OCI-LY3 (cell line): Measurements from ENCODE around the gene HELZ.

Experiments
- H2AFZ ChIP-seq: fragments of 200-600, 300-600 bp; shearing (Covaris generic); 2 replicates; pipeline ENCODE4 v1.6.0; 2014; ENCODE audit warnings: antibody characterized with exemption, low read depth, low read length
- H3K27ac ChIP-seq: fragments of 200-600, 300-600 bp; sonication (generic); 2 replicates; pipeline ENCODE4 v1.5.1; 2014; ENCODE audit warnings: mild to moderate bottlenecking, low read length, moderate library complexity, mixed read lengths
- H3K27me3 ChIP-seq: fragments of 200-600, 300-600 bp; sonication (generic); 2 replicates; pipeline ENCODE4 v1.6.1; 2014; ENCODE audit warnings: low read depth, low read length, mixed read lengths
- H3K36me3 ChIP-seq: fragments of 200-600, 300-600 bp; sonication (generic); replicated peaks from 2 replicates; pipeline ENCODE3; 2014; ENCODE audit warnings: low read depth, low read length, mixed read lengths
- H3K4me1 ChIP-seq: fragments of 300-600, 200-600 bp; sonication (generic); 2 replicates; pipeline ENCODE4 v1.6.1; 2014; ENCODE audit warnings: low read length, mixed read lengths
- H3K4me2 ChIP-seq: fragments of 200-600, 300-600 bp; sonication (generic); 2 replicates; pipeline ENCODE4 v1.6.1; 2014; ENCODE audit warnings: low read length, mixed read lengths
- H3K4me3 ChIP-seq: fragments of 300-600, 200-600 bp; sonication (generic); 2 replicates; pipeline ENCODE4 v1.5.1; 2014; ENCODE audit warnings: antibody characterized with exemption, mild to moderate bottlenecking, low read length, moderate library complexity
- H3K79me2 ChIP-seq: fragments of 300-600, 200-600 bp; shearing (Covaris generic); 2 replicates; pipeline ENCODE4 v1.6.1; 2014; ENCODE audit warnings: mild to moderate bottlenecking, low read length, mixed read lengths
- H3K9ac ChIP-seq: fragments of 300-600, 200-600 bp; shearing (Covaris generic); 2 replicates; pipeline ENCODE4 v1.6.0; 2014; ENCODE audit warnings: mild to moderate bottlenecking, low read length, moderate library complexity
- H3K9me3 ChIP-seq: fragments of 200-600, 300-600 bp; shearing (Covaris generic); 2 replicates; pipeline ENCODE4 v1.6.1; 2014; ENCODE audit warnings: low read length, mixed read lengths; ENCODE audit not compliant: insufficient read depth
- H4K20me1 ChIP-seq: fragments of 200-600, 300-600 bp; sonication (generic); 2 replicates; pipeline ENCODE4 v1.6.1; 2016; ENCODE audit warnings: low read length, mixed read lengths; ENCODE audit not compliant: insufficient read depth
- EZH2phosphoT487 ChIP-seq: fragments of 200-600 bp; shearing (Covaris generic); IDR thresholded peaks from 2 replicates; pipeline ENCODE4 v1.6.1; 2018; ENCODE audit warnings: antibody characterized with exemption, mixed run types, low read depth
- TF ChIP-seq, protein P1 (sequence below): fragments of 200-600, 300-600 bp; sonication (generic); IDR thresholded peaks from 2 replicates; pipeline ENCODE4 v1.5.1; 2014; ENCODE audit warnings: antibody characterized with exemption, low read length, low read depth

The HELZ gene

GRCh38 chr17:67054608-67055007, 190.4 kb downstream of the HELZ start:
- Histone ChIP-seq H3K36me3 (no peaks in the 10 kb centered on the region), H2AFZ (no peak overlapping the region), H3K9ac (no peak overlapping the region), H3K4me3 (no peak overlapping the region), H3K79me2 (no peaks in the 10 kb centered on the region), H4K20me1 (no peaks in the 10 kb centered on the region), H3K4me2 (no peak overlapping the region), H3K9me3 (no peaks in the 10 kb centered on the region), H3K4me1 (no peaks in the 10 kb centered on the region), H3K27me3 (no peaks in the 10 kb centered on the region), H3K27ac (no peak overlapping the region)
- TF ChIP-seq, protein P1, sequence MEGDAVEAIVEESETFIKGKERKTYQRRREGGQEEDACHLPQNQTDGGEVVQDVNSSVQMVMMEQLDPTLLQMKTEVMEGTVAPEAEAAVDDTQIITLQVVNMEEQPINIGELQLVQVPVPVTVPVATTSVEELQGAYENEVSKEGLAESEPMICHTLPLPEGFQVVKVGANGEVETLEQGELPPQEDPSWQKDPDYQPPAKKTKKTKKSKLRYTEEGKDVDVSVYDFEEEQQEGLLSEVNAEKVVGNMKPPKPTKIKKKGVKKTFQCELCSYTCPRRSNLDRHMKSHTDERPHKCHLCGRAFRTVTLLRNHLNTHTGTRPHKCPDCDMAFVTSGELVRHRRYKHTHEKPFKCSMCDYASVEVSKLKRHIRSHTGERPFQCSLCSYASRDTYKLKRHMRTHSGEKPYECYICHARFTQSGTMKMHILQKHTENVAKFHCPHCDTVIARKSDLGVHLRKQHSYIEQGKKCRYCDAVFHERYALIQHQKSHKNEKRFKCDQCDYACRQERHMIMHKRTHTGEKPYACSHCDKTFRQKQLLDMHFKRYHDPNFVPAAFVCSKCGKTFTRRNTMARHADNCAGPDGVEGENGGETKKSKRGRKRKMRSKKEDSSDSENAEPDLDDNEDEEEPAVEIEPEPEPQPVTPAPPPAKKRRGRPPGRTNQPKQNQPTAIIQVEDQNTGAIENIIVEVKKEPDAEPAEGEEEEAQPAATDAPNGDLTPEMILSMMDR, result no peak
- TF ChIP-seq EZH2phosphoT487, result no peak

GRCh38 chr17:67054011-67054591, 190.9 kb downstream of the HELZ start:
- Histone ChIP-seq H3K4me3 (no peak overlapping the region), H3K9me3 (peaks cover 5% of the 10 kb centered on the region; the same call in 1 of the 2 replicates), H3K79me2 (no peaks in the 10 kb centered on the region), H3K4me1 (no peaks in the 10 kb centered on the region), H3K4me2 (no peak overlapping the region), H2AFZ (no peak overlapping the region), H3K36me3 (no peaks in the 10 kb centered on the region), H3K27ac (no peak overlapping the region), H4K20me1 (no peaks in the 10 kb centered on the region), H3K9ac (no peak overlapping the region), H3K27me3 (no peaks in the 10 kb centered on the region)
- TF ChIP-seq, protein P1, result no peak
- TF ChIP-seq EZH2phosphoT487, result no peak

- no peak overlapping the region for H3K4me3 ChIP-seq
- H3K9ac ChIP-seq, result no peak overlapping the region
- peaks cover 11% of the 10 kb centered on the region; the same call in 1 of the 2 replicates for H3K9me3 ChIP-seq
- no peak overlapping the region for H3K4me2 ChIP-seq
- no peaks in the 10 kb centered on the region for H3K79me2 ChIP-seq
- H4K20me1 ChIP-seq, result no peaks in the 10 kb centered on the region
- H3K4me1 ChIP-seq, result no peaks in the 10 kb centered on the region
- no peaks in the 10 kb centered on the region for H3K36me3 ChIP-seq
- H3K27me3 ChIP-seq, result no peaks in the 10 kb centered on the region
- no peak overlapping the region for H2AFZ ChIP-seq
- H3K27ac ChIP-seq, result no peak overlapping the region
- no peak for TF ChIP-seq EZH2phosphoT487
- TF ChIP-seq, protein P1, result no peak
These were observed 191.5 kb downstream of the HELZ start for GRCh38 chr17:67053438-67054000.

DNA sequence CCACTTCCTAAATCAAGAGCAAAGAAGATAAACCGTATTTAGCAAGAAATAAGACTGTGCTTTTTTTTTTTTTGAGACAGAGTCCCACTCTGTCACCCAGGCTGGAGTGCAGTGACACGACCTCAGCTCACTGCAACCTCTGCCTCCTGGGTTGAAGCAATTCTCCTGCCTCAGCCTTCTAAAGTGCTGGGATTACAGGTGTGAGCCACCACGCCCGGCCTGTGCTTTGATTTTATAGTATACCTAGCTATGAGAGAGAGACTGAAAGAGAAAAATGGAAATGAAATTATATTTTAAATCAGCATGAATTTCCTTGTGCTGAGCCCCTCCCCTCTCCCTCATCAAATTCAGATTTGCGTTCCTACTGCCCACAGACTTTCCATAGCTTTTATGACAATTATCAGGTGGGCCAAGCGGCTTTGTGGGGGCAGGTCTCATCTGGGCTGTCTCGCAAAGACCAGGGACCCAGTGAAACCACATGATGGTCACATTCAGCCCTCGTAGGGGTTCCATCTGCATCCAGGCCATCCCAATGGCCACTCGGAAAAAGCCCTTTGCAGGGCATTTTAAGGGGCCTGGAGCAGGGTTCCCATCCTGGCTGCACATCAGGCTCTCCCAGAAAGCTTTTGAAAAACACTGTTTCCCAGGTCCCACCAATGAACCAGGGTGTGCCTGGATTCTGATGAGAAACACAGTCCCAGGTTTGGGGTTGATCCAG, 192.1 kb downstream of the HELZ start:
- no peak overlapping the region for H3K9ac ChIP-seq
- no peak overlapping the region for H3K4me2 ChIP-seq
- H2AFZ ChIP-seq, result no peak overlapping the region
- H3K27me3 ChIP-seq, result no peaks in the 10 kb centered on the region
- H3K9me3 ChIP-seq, result peaks cover 12% of the 10 kb centered on the region; the same call in 1 of the 2 replicates
- no peaks in the 10 kb centered on the region for H3K79me2 ChIP-seq
- H3K4me3 ChIP-seq, result no peak overlapping the region
- H3K27ac ChIP-seq, result no peak overlapping the region
- no peaks in the 10 kb centered on the region for H3K36me3 ChIP-seq
- H3K4me1 ChIP-seq, result no peaks in the 10 kb centered on the region
- H4K20me1 ChIP-seq, result no peaks in the 10 kb centered on the region
- TF ChIP-seq, protein P1, result no peak
- TF ChIP-seq EZH2phosphoT487, result no peak
